Measurements from ENCODE around the gene BANP.
A peak's percentile ranks its signal among the peaks of the same experiment; 100 is the strongest.
"Not testable (repeated sequence)": the region's sequence is repeated elsewhere in the genome, so short reads cannot be mapped to it uniquely, and the experiment has no call there.

BANP gene

GRCh38 chr16:87950765-87951551 lies at the start of gene BANP:
BANP (plus strand) TSS chr16:87951434; CDS start chr16:87975116, 23,682 bp downstream.
- peak; percentile 88 for DNase-seq

GRCh38 chr16:87904963-87905362 lies 46.3 kb upstream of the BANP start:
- not testable (repeated sequence) for DNase-seq

GRCh38 chr16:87905521-87905920 lies 45.7 kb upstream of the BANP start:
- DNase-seq = not testable (repeated sequence)

- not testable (repeated sequence) for DNase-seq
Measured at GRCh38 chr16:87908101-87908500, 43.1 kb upstream of the BANP start.

GRCh38 chr16:87909203-87909935 lies 41.9 kb upstream of the BANP start:
- DNase-seq = peak; percentile 53

GRCh38 chr16:87911106-87911763 lies 40.0 kb upstream of the BANP start:
- DNase-seq = not testable (repeated sequence)

GRCh38 chr16:87912691-87913090 lies 38.5 kb upstream of the BANP start:
- not testable (repeated sequence) for DNase-seq

- DNase-seq = not testable (repeated sequence)
Measured at GRCh38 chr16:87914021-87914725, 37.1 kb upstream of the BANP start.

GRCh38 chr16:87914812-87915211 lies 36.4 kb upstream of the BANP start:
- no peak for DNase-seq

- no peak for DNase-seq
Measured at GRCh38 chr16:87917503-87917902, 33.7 kb upstream of the BANP start.

- no peak for DNase-seq
Measured at GRCh38 chr16:87918338-87918737, 32.9 kb upstream of the BANP start.

GRCh38 chr16:87918866-87919680 lies 32.2 kb upstream of the BANP start:
- DNase-seq = no peak

GRCh38 chr16:87919681-87919994 lies 31.6 kb upstream of the BANP start:
- DNase-seq = no peak

- no peak for DNase-seq
Measured at GRCh38 chr16:87921236-87921773, 29.9 kb upstream of the BANP start.

GRCh38 chr16:87922250-87922871 lies 28.9 kb upstream of the BANP start:
- DNase-seq = no peak

- DNase-seq = no peak
Measured at GRCh38 chr16:87924041-87924810, 27.0 kb upstream of the BANP start.

GRCh38 chr16:87924811-87925670 lies 26.2 kb upstream of the BANP start:
- no peak for DNase-seq

- no peak for DNase-seq
Measured at GRCh38 chr16:87926246-87927194, 24.7 kb upstream of the BANP start.

GRCh38 chr16:87927195-87927562 lies 24.1 kb upstream of the BANP start:
- DNase-seq = no peak
